LNCAP (cell line): ENCODE measurements around the gene MAGI2.

Experiments
- CTCF ChIP-seq: fragments of 450-650 bp; IDR thresholded peaks from 2 replicates; pipeline ENCODE4 v1.5.1; 2017; ENCODE audit warnings: mild to moderate bottlenecking

MAGI2 gene

GRCh38 chr7:79301419-79301818 lies 152.0 kb downstream of the MAGI2 start:
- no peak for TF ChIP-seq CTCF

- TF ChIP-seq CTCF = no peak
Measured at GRCh38 chr7:79300573-79300972, 152.9 kb downstream of the MAGI2 start.

DNA sequence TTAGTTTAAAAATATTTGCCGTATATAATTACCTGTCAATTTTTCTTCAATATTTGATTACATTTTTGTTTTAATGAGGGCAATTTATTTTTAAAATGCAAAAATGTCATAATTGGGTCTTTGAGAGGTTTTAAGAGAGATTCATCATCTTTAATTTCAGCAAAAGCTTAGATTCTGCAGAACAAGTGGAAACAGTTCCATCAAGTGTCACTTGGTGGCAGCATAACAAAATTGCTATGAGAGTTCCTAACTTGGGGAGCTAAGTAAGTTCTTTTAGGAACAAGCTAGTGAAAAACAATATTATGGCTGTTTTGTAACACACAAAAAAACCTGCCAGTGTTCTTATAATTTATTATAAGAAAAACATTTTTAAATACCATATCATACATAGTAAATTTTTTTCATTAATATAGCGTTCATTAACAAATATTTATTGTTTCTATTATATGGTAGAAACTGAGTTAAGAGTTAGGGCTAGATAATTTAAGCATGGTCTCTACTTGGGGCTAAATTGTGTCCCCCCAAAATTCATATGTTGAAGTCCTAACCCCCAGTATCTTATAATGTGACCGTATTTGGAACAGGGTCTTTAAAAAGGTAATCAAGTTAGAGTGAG lies 155.2 kb downstream of the MAGI2 start:
- peak; percentile 77 for TF ChIP-seq CTCF

DNA sequence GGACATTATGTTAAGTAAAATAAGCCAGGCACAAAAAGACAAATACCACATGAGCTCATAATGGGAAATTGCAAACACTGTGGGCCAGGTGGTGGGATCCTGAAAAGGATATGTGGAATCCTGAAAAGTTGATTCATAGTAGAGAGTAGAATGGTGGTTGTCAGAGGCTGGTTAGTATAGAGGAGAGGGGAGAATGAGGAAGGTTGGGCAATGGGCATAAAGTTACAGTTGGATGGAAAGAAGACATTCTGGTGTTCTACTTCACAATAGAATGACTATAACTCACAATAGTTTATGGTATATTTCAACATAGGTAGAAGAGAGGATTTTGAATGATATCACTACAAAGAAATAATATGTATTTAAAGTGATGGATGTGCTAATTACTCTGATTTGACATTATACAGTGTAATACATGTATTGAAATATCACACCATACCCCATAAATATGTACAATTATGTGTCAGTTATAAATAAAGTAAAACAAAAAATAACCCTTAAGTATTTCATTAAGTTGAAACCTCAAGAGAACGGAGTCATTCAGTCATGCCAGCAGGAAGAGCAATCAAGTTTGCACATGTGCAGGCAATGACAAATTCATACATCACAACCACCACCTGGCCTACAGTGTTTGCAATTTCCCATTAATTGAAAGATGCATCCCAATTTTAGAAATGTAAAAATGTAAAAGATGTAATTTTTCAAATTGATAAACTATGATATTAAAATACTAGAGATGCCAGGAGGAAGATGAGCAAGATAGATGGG lies 156.7 kb downstream of the MAGI2 start:
- no peak for TF ChIP-seq CTCF

DNA sequence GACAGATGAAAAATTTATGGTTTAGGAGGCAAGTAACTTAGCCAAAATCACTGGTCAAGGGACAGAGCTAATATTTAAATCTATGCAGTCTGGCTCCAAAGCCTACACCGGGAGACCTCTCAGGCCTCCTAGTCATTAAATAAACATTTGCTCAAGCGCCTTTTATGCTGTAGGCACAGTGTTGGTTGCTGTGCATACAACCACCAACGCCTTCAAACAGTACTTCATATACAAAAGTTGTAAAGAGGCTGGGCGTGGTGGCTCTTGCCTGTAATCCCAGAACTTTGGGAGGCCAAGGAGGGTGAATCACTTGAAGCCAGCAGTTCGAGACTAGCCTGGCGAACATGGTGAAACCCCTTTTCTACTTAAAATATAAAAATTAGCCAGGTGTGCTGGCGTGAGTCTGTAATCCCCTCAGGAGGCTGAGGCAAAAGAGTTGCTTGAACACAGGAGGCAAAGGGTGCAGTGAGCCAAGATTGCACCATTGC lies 159.8 kb downstream of the MAGI2 start:
- TF ChIP-seq CTCF = no peak

DNA sequence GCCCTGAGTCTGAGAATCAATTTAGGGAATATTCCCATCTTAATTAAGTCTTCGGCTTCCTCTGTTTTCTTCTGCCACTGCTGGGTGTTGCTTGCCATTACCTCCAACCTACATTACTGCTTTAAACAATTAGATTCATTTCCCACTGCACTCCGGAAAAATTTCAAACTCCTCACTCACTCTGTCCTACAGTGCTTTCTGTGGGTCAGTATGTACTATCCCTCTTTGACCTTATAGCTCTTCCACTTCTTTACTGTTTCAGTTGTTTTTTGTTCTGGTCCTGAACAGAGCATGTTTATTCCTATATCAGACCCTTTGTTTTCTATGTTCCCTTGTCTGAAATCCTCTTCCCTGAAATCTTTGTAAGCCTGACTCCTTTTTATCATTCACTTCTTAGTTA lies 160.6 kb downstream of the MAGI2 start:
- no peak for TF ChIP-seq CTCF

- no peak for TF ChIP-seq CTCF
Measured at GRCh38 chr7:79291498-79291865, 162.0 kb downstream of the MAGI2 start.
